HPDE6-E6E7 (cell line): Measurements from ENCODE around the gene AGAP3.

Experiments
- DNase-seq: peaks from one replicate; pipeline ENCODE4 v3.0.0; 2011; ENCODE audit warnings: missing footprints; ENCODE audit errors: extremely low spot score

The AGAP3 gene

GRCh38 chr7:151057989-151058780 lies 28.1 kb upstream of the AGAP3 start:
- DNase-seq = peak; percentile 100

GRCh38 chr7:151058781-151059366 lies 27.4 kb upstream of the AGAP3 start:
- DNase-seq = no peak

GRCh38 chr7:151059367-151060112 lies 26.7 kb upstream of the AGAP3 start, which contains the start of gene SLC4A2:
Gene SLC4A2, plus strand, starts transcription at chr7:151059589. Its CDS starts 2,399 bp downstream, at chr7:151061988.
- DNase-seq = peak; percentile 69

- no peak for DNase-seq
Measured at GRCh38 chr7:151060113-151060415, 26.2 kb upstream of the AGAP3 start.

- DNase-seq = no peak
Measured at GRCh38 chr7:151060416-151061212, 25.7 kb upstream of the AGAP3 start.

GRCh38 chr7:151061213-151062110 lies 24.8 kb upstream of the AGAP3 start:
- DNase-seq = no peak

- no peak for DNase-seq
Measured at GRCh38 chr7:151062111-151062398, 24.2 kb upstream of the AGAP3 start.

- DNase-seq = no peak
Measured at GRCh38 chr7:151062399-151063211, 23.7 kb upstream of the AGAP3 start.

- DNase-seq = no peak
Measured at GRCh38 chr7:151063212-151063561, 23.1 kb upstream of the AGAP3 start.

GRCh38 chr7:151064454-151064853 lies 21.8 kb upstream of the AGAP3 start:
- no peak for DNase-seq

- no peak for DNase-seq
Measured at GRCh38 chr7:151064993-151065392, 21.3 kb upstream of the AGAP3 start.

- DNase-seq = no peak
Measured at GRCh38 chr7:151065516-151065915, 20.8 kb upstream of the AGAP3 start.

GRCh38 chr7:151066273-151066974 lies 19.9 kb upstream of the AGAP3 start:
- DNase-seq = no peak

GRCh38 chr7:151068069-151068773 lies 18.1 kb upstream of the AGAP3 start:
- DNase-seq = no peak

- DNase-seq = no peak
Measured at GRCh38 chr7:151069841-151070573, 16.3 kb upstream of the AGAP3 start.

GRCh38 chr7:151070574-151070960 lies 15.7 kb upstream of the AGAP3 start:
- DNase-seq = no peak

- DNase-seq = no peak
Measured at GRCh38 chr7:151071032-151071866, 15.0 kb upstream of the AGAP3 start.

GRCh38 chr7:151073990-151074389 lies 12.3 kb upstream of the AGAP3 start:
- no peak for DNase-seq
